Stimulated activated CD8-positive, alpha-beta memory T cell treated with anti-CD3 and anti-CD28 coated beads, Interleukin-4, amount 100 ng/mL, for 24 hours (primary cell): ENCODE measurements around the gene PRKD3.
A peak's percentile ranks its signal among the peaks of the same experiment; 100 is the strongest.

Experiments used
- DNase-seq: peaks from one replicate; pipeline ENCODE4 v3.0.0-alpha.2; 2020; ENCODE audit warnings: low read depth

PRKD3 gene

GRCh38 chr2:37343537-37344434 lies 19.2 kb upstream of the PRKD3 start:
- DNase-seq, result no peak

GRCh38 chr2:37342591-37343220 lies 18.1 kb upstream of the PRKD3 start:
- no peak for DNase-seq

GRCh38 chr2:37340637-37341036 lies 16.0 kb upstream of the PRKD3 start:
- DNase-seq, result no peak

- DNase-seq, result no peak
Measured at GRCh38 chr2:37338933-37339332, 14.3 kb upstream of the PRKD3 start.

GRCh38 chr2:37337620-37338280 lies 13.1 kb upstream of the PRKD3 start:
- DNase-seq, result no peak

GRCh38 chr2:37335604-37336003 lies 11.0 kb upstream of the PRKD3 start:
- DNase-seq, result no peak

- no peak for DNase-seq
Measured at GRCh38 chr2:37333256-37333655, 8.6 kb upstream of the PRKD3 start.

- no peak for DNase-seq
Measured at GRCh38 chr2:37332560-37332959, 7.9 kb upstream of the PRKD3 start.

GRCh38 chr2:37330681-37331080 lies 6.0 kb upstream of the PRKD3 start:
- no peak for DNase-seq

GRCh38 chr2:37326866-37327634 lies 2.4 kb upstream of the PRKD3 start:
- no peak for DNase-seq

- no peak for DNase-seq
Measured at GRCh38 chr2:37326285-37326684, 1.7 kb upstream of the PRKD3 start.

GRCh38 chr2:37325625-37326071 lies 1.0 kb upstream of the PRKD3 start:
- no peak for DNase-seq

GRCh38 chr2:37324536-37324785 lies 172 bp downstream of the PRKD3 start:
- peak; percentile 60 for DNase-seq

- DNase-seq, result peak; percentile 19
Measured at GRCh38 chr2:37323781-37324535, 675 bp downstream of the PRKD3 start.

- DNase-seq, result no peak
Measured at GRCh38 chr2:37323176-37323780, 1.4 kb downstream of the PRKD3 start.

- no peak for DNase-seq
Measured at GRCh38 chr2:37322368-37322767, 2.3 kb downstream of the PRKD3 start.

- no peak for DNase-seq
Measured at GRCh38 chr2:37321029-37321682, 3.5 kb downstream of the PRKD3 start.

- DNase-seq, result no peak
Measured at GRCh38 chr2:37319754-37320609, 4.7 kb downstream of the PRKD3 start.

- DNase-seq, result no peak
Measured at GRCh38 chr2:37318401-37318800, 6.2 kb downstream of the PRKD3 start.

- DNase-seq, result no peak
Measured at GRCh38 chr2:37317746-37318145, 6.9 kb downstream of the PRKD3 start.
